Islet precursor cell (in vitro differentiated cells): Measurements from ENCODE around the gene DIAPH2.
A peak's percentile ranks its signal among the peaks of the same experiment; 100 is the strongest.
"Not testable (repeated sequence)": the region's sequence is repeated elsewhere in the genome, so short reads cannot be mapped to it uniquely, and the experiment has no call there.

Source experiments
- DNase-seq: peaks from one replicate; pipeline ENCODE4 v3.0.0-alpha.2; 2018

DIAPH2 gene

DNA sequence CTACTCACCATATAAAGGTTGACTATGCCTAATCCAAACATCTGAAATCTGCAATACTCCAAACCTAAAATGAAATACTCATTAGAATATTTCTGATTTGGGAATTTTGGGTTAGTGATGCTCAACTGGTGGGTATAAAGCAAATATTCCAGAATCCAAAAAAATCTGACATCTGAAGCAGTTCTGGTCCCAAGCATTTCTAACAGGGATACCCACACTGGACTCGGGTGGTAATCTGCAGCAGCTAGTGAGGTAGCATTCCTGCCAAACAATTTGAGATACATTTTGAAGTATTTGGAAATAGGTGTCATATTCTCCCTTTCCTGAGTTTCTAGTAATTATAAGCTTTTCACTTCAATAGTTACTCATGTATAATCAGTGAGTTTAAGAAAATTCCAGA lies 149.5 kb downstream of the DIAPH2 start:
- no peak for DNase-seq

DNA sequence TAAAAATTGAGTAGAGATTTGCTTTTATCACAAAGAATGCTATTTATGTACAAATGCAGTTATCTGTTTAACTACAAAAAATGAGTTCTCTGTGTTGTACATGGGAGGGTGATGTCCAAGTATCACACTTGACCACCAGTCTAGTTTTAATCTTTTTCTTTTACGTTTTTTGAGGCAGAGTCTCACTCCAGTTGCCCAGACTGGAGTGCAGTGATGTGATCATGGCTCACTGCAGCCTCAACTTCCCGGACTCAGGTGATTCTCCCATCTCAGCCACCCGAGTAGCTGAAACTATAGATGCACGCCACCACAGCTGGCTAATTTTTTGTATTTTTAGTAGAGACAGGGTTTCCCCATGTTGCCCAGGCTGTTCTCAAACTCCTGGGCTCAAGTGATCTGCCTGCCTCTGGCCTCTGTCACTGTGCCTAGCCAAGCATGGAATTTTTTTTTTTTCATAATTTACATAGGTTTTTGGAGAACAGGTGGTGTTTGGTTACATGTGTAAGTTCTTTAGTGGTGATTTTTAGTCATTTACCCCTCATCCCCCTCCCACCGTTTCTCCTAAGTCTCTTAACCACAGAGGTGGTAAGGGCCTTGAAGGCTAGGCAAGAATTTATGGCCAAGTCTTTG lies 151.1 kb downstream of the DIAPH2 start:
- no peak for DNase-seq

DNA sequence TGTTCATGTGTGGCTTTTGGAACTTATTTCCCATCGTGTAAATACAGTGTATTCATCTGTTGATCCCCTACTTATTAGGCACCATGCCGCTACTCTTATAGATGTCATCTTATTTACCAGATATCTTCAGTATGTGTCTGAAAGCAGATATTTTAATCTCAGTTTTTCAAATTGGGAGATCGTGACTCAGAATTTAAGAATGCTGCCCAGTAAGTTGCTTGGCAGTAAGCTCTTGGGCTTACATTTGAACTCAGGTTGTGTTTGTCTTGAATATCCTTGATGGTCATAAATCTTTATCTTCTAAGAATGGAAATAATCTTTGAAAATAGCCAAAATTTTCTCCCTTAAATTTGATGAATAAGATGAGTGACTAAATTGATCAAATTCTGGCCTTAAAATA lies 153.2 kb downstream of the DIAPH2 start:
- DNase-seq = no peak

DNA sequence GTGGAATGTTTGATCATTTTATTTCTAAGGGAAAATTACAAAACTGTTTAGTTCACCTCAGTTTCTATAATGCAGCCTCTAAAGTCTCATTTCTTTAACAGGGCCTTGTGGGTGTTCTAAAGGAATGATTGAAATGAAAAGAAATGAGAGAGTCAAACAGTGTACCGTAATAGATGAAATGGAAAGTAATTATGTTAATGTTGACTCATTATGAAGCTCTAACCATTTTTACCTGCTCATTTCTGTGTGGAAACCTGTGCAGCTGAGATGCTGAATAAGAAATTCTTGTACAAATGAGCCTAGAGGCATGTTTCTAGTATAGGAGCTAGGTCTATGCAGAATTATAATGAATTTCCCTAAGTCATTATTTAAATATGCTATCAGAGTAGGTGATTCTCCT lies 153.9 kb downstream of the DIAPH2 start:
- no peak for DNase-seq

DNA sequence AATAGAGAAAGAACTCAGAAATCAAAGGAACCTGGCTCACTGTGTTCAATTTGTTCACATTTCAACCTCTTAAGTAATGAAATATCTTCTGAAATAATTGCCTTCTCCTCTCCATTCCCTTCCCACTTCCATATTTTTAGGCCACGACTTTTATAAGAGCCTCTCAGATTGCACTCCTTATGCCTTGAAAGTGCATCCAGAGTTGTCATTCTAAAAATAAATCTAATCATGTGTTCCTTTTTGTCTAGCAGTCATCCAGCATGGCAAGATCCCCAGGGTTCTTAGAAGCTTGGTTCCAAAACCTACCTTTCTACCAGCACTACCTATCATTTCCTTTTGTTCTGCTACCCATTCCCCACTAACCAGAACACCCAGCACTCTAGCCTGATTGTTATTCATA lies 156.7 kb downstream of the DIAPH2 start:
- DNase-seq = no peak

DNA sequence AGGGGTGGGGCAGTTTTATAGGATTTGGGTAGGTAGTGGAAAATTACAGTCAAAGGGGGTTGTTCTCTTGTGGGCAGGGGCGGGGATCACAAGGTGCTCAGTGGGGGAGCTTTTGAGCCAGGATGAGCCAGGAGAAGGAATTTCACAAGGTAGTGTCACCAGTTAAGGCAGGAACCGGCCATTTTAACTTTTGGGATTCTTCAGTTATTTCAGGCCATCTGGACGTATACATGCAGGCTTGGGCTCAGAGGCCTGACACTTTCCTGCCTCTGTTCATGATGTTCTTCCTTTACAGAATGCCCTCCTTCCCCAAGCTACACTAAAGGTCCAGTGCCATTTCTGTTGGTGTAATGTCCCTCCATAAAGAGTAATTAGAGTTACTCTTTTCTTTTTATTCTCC lies 157.2 kb downstream of the DIAPH2 start:
- DNase-seq = not testable (repeated sequence)

DNA sequence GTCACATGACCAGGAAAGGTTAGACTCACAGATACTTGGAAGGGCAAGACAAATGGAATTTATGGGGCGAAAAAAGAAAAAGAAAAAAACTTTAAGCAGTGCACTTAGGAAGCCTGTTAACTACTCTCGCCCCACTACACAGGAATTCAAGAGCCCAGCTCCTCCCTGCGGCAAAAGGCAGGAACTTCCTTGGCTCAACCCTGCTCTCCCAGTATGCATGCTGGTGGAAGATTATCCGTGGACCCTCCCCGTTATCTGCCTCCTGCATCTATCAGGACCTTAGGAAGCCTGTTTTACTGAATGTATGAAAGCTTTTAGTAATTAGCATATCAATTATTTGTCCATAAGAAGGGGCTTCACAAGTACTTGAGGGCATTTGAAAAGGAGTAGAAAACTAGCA lies 158.9 kb downstream of the DIAPH2 start:
- DNase-seq = peak; percentile 89

DNA sequence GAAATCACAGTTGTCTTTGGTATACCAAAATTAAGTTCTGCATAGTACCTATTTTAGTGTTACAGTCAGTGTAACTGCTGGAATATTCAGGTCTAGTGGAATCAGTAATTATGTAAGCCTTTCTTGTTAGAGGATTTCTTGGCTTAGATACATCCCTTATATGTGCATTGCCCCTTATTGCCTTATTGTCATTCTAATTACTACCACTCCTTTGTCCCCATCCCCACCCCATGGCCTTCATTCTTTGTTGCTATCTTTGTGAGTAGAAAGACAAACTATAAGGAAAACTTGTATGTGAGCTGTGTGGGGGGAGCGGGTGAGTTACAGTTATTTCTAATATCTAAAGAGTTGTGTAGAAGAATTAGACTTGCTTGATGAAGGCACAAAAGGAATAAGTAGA lies 162.2 kb downstream of the DIAPH2 start:
- no peak for DNase-seq

DNA sequence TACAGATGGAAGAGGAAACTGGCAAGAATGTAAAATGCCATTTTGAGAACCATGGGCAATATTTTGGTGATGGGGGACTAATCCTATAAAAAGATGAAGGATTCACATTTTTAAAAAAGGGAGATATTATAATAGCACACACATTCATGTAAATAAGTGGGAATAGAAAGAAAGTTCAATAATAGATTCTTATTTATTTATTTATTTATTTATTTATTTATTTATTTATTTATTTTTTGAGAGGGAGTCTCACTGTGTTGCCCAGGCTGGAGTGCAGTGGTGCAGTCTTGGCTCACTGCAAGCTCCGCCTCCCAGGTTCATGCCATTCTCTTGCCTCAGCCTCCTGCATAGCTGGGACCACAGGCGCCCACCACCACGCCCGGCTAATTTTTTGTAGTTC lies 174.8 kb downstream of the DIAPH2 start:
- not testable (repeated sequence) for DNase-seq

DNA sequence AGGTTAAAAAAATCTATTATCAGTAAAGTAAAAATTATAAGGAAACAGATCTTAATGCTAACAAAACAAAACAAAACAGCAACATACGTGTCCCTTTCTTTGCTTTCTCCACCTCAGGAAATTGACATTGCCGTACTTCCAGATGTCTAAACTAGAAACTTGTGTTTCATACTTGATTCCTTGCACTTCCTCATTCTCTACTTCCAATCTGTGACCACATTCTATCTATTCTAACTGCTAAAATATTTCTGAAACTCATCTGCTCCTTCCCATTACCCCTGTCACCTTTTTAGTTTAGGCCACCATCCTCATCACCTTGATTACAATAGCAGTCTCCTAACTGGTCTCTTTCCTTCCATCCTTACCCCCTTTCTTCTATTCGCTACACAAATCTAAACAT lies 176.6 kb downstream of the DIAPH2 start:
- no peak for DNase-seq

DNA sequence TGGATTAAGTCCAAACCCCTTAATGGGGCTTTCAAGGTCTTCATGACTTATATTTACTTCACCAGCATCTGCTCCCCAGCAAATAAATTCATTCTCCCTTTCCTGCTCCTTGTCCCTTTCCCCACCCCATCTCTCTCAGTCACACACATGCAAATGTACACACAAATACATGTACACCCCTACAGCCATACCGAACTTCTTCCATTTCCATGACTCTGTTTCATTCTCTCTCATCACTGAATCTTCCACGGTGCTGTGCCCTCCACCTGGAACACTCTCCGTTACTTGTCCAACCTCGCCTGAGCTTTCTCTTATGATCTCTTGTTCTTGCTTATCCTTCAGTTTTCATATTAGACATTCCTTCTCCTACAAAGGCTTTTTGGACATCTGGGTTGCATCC lies 177.0 kb downstream of the DIAPH2 start:
- no peak for DNase-seq

DNA sequence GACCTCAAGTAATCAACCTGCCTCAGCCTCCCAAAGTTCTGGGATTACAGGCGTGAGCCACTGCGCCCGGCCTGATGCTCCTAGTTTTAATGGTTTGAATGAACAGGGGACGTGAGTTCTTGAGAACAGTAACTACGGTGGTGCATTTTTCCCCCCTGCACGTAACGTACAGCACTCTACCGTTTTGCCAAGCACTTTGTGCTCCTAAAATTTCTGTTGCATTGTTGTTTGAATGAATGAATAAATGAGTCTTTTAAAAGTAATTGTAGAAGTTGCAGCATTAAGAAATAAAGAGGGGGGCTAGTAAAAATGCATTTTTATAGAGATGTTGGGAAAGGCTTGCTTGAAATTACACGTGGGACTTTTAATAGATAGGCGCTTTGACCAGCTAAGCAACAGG lies 199.0 kb downstream of the DIAPH2 start, which contains the start of gene RPA4:
Gene RPA4 (plus strand): TSS at position 301 of the 400 bp plus-strand sequence. CDS start 403 bp downstream, outside the sequence.
- no peak for DNase-seq

DNA sequence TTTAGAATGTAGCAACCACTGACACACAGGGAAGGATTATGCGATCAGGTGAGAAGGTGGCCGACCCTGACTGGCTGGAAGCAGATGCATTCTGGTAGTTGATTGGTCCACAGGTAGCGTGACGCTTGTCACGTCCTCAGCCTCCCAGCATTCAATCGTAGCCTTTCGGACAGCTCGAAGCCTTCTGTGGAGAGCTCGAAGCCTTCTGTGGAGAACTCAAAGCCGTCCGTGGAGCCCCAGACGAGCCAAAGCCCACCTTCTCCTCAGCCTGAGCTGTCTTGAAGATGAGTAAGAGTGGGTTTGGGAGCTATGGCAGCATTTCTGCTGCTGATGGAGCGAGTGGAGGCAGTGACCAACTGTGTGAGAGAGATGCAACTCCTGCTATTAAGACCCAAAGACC lies 199.4 kb downstream of the DIAPH2 start:
- DNase-seq = no peak

DNA sequence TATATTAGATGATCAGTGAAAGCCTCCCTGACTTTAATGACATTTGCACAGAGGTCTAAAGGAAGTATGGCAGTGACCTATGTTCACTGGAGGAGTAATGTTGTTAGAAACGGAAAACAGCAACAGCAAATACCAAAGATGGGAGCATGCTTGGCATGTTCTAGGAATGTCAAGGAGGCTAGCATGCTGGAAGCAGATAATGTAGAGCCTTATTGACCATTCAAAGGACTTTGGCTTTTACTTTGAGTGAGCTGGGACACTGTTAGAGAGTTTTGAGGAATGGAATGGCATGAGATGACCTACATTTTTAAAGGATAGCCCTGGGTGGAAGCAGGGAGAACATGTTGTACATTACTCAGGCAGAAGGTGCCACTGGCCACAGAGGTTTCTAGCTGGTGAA lies 205.1 kb downstream of the DIAPH2 start:
- DNase-seq = peak; percentile 66

DNA sequence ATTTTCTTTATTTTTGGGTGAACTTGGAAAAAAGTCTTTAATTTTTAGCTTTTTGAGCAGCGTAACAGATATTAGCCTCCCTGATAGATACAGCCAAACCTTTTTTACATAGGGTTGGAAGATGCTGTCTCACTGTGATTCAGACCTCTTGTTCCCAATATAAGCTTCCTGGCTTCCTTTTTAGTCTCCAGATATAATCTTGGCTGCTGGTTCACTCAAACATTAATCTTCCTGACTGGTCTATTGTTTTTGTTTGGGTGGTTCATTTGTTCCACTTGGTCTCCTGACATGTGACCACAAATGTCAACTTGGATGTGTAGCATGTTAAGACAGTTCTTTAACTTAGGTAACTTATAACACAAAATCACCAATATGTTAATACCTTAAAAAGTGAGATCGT lies 222.1 kb downstream of the DIAPH2 start:
- no peak for DNase-seq

DNA sequence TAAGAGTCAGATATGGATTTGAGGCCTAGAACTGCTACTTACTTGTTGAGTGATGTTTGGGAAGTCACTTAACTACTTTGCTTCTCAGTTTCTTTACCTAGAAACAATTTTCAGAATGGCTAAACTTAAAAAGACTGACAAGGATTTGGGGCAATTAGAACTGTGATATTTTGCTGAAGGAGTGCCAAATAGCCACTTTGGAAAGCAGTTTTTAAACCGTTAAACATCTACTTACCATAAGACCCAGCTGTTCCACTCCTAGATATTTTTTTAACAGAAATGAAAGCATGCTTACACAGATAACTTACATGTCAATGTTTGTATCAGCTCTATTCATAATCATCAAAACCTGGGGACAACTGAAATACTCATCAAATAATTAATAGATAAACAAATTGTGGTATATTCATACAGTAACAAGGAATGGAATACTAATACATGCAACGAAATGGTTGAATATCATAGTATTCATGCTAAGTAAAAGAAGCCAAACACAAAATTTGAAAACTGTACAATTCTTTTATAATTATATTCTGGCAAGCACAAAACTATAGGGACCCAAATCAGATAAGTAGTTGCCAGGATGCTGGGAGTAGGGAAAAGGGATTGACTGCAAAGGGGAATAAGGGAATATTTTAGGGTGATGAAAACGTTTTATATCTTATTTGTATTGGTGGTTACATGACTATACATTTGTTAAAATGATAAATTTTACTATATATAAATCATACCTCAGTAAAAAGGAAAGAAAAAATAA lies 223.1 kb downstream of the DIAPH2 start:
- DNase-seq = no peak

DNA sequence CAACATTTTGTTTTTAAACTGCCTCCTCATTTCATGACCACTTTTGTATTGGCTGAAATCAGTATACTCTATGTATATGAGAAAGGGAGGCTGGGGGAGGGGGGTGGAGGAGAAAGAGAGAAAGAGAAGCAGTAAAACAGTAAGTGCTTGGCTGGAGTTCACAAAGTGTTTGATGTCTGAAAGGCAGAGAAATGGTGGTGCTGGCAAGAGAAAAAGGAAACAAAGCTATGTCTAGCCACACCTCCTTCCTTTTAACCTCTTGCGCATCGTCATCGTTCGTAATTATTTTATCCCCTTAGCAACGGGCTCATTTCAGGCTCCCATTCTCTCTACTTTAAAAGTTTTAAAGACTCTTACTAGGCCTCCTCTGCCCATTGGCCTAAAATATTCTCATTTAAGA lies 224.6 kb downstream of the DIAPH2 start:
- DNase-seq = peak; percentile 41

DNA sequence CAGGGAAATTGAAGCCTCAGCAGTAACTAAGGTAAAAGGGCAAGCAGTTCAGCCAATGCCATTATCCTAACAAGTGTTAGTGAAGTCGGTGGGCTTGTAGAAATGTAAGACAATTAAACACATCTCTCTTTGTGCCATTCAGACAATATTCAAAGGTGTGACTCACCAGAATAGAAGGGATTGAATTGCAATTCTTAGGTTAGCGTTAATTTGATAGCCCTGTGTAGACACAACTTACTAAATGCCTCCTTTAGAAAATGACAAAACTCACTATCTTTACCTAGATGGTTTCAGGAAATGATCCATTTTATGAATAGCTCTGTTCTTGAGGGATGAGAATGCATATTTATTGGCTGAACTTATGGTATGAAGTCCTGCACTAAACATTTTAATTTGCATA lies 234.2 kb downstream of the DIAPH2 start:
- DNase-seq = no peak

DNA sequence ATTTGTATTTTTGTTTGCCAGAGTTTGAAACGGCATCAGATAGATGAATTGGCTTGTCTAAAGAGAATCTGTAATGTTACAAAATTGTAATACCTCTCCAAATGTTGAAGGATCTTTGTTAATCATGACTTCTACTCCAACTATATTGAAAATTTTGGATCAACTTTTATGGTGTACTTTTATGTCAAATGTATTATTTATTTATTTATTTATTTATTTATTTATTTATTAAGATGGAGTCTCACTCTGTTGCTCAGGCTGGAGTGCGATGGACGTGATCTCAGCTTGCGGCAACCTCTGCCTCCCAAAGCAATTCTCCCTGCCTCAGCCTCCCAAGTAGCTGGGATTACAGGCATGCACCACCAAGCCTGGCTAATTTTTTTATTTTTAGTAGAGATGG lies 235.0 kb downstream of the DIAPH2 start:
- DNase-seq = no peak

DNA sequence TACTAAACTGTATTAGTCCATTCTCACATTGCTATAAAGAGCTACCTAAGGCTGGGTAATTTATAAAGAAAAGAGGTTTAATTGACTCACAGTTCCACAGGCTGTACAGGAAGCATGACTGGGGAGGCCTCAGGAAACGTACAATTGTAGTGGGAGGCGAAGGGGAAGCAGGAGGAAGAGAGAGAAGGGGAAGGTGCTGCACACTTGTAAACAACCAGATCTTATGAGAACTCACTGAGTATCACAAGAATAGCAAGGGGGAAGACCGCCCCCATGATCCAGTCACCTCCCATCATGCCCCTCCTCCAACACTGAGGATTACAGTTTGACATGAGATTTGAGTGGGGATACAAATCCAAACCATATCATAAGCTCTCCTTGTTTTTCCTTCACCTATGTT lies 239.9 kb downstream of the DIAPH2 start:
- DNase-seq = no peak

DNA sequence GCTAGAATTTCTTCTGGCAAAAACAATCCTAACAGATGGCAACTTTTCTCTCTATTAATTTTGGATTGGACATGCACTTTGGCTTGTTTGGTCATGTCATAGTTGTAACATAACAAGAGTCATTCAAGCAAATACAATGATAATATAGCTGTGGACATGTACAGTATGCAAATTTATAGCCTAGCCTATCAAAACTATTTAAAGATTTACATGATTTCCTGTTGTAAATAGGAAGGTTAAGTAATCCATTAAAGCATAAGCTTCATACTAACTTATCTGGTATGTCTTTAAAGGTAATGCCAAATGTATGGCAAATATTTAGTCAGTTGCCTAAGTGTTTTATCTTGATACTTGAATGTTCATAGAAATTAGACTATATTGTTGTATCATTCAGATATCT lies 244.4 kb downstream of the DIAPH2 start:
- DNase-seq = no peak

DNA sequence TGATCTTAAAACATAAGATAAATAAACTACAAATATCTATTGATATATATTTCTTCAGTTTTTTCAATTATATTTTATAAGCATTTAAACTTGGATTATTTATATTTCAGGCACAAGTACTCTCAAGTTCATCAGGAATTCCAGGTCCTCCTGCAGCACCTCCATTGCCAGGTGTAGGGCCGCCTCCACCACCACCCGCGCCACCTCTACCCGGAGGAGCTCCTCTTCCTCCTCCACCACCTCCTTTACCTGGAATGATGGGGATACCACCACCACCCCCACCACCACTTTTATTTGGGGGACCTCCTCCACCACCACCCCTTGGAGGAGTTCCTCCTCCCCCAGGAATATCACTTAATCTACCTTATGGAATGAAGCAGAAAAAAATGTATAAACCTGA lies 273.1 kb downstream of the DIAPH2 start:
- no peak for DNase-seq

DNA sequence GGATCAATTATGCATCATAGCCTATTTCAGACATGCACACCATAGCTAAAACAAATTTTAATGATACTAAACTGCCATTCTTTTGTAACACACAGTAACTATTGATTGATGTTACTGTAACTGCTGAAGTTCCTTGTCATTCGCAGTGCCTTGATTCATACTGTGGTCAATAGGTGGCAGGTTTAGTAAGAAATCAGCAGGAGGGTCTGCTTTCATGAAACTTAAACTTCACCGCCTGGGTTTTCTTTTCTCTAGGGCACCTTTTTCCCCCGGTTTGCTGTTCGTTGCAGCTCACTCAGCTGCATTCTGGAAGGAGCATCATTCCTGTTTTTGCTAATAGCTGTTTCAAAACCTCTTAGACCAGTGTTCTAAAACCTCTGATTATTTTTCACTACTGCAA lies 287.2 kb downstream of the DIAPH2 start:
- DNase-seq = no peak

DNA sequence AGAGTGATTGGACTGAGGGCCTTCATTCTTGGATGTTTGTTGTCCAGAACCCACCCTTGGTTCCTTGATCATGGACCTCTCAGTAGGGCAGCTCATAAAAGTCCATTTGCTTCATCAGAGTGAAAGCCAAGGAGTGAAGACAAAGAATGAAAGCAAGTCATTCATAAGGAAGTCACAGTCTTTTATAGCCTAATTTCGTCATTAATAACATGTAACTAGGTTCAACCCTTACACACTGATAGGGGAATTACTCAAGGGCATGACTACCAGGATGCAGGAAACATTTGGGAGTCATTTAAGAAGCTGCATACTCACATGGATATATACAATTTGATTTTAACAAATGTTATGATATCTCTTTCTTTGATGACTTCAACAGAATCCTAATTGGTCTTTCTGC lies 294.3 kb downstream of the DIAPH2 start:
- no peak for DNase-seq

DNA sequence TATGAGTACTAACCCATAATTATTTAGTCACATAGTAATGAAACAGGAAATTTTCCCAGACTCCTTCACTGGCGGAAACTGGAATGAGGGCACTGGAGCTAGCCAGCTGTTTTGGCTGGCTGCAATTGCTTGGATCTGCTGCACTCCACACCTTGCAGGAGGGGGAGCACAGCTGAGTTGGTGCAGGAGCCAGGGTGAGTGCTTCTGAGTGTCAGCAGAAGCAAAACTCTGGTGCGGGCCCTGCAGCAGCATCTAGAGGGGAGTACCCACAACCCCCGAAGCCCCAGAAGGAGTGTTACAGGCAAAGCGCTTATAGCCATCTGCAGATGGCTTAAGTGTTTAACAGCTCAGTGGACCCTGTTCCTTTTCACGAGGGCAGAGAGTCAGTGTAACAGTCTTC lies 295.1 kb downstream of the DIAPH2 start:
- peak; percentile 52 for DNase-seq
